Measurements from ENCODE around the gene TOP1. TPM values are rescaled to one million over a fixed set of nuclear protein-coding genes. Genes with fewer than 3 reads are reported as not detected.

The TOP1 gene
- total and polyA plus RNA-seq, 2 of the 4 experiments (the other 2 are of a cell fraction): 14.0 to 21.5 TPM

- peaks cover 2% of the 10 kb centered on the region for H3K36me3 ChIP-seq (ENCODE audit: control insufficient read depth, insufficient read depth, low read length)
- H2AFZ ChIP-seq (replicated peaks; ENCODE audit: low read length, poor library complexity): no peak overlapping the region
- peaks cover 61 to 100% of the 10 kb centered on the region in 2 experiments for H3K79me1 ChIP-seq (ENCODE audit: low read depth in 1 of 2, low read length in 2 of 2)
- no peaks in the 10 kb centered on the region for H3K27me3 ChIP-seq (ENCODE audit: control insufficient read depth, insufficient read depth, low read length)
- no peak overlapping the region for H3K23ac ChIP-seq (ENCODE audit: low read depth, low read length)
- H3K18ac ChIP-seq (ENCODE audit: low read depth, low read length): no peak overlapping the region
- no peak overlapping the region for H2AK5ac ChIP-seq (ENCODE audit: low read depth, low read length)
- dilution Hi-C loops (cut with HindIII; ENCODE audit: low sequenced_read_pairs, unreplicated experiment): no loop called here
- ATAC-seq (ENCODE audit: low read depth) (no peak; the same call in 1 of the 2 replicates), DNase-seq (no peak)
- in situ Hi-C loops (cut with MboI; ENCODE audit: low sequenced_read_pairs): loop anchor here (25.0 kb wide), 1 partner anchor 458 kb away; the partner anchor contains the start of gene CHD6
- no peak overlapping the region for H3K4me2 ChIP-seq (ENCODE audit: low read depth, low read length)
- no peak overlapping the region for H2BK120ac ChIP-seq (ENCODE audit: low read depth, low read length)
- H3K56ac ChIP-seq (ENCODE audit: extremely low read depth, insufficient read depth, low read length): no peak overlapping the region
- H2AK9ac ChIP-seq (replicated peaks; ENCODE audit: low read depth, low read length, poor library complexity): no peak overlapping the region
- BruUV-seq (replicated peaks): no TSS peak
- no peak overlapping the region for H4K5ac ChIP-seq (ENCODE audit: low read depth, low read length)
- H2BK5ac ChIP-seq (ENCODE audit: low read depth, low read length, poor library complexity, severe bottlenecking): no peak overlapping the region
- WGBS, 2 experiments (ENCODE audit: extremely low coverage in 2 of 2, insufficient read length in 1 of 2): no CpG with 5 or more reads among the region's 8 CpGs
- peaks cover 100% of the 10 kb centered on the region for H4K20me1 ChIP-seq (ENCODE audit: insufficient read depth, low read length)
- intact Hi-C loops (cut with micrococcal nuclease): no loop called here
- peaks cover 8% of the 10 kb centered on the region for H3K4me1 ChIP-seq (ENCODE audit: control insufficient read depth, insufficient read depth, low read length)
- H3K9ac ChIP-seq (ENCODE audit: low read depth, low read length): no peak overlapping the region
- H2BK15ac ChIP-seq (ENCODE audit: low read depth, low read length): no peak overlapping the region
- H3K9me1 ChIP-seq (ENCODE audit: insufficient read depth, low read length): peaks cover 72% of the 10 kb centered on the region
- H3K14ac ChIP-seq (replicated peaks; ENCODE audit: low read depth, low read length): no peak overlapping the region
- no peaks in the 10 kb centered on the region for H3K9me3 ChIP-seq (ENCODE audit: control insufficient read depth, insufficient read depth, low read length)
- no peak overlapping the region for H3K27ac ChIP-seq (ENCODE audit: insufficient read depth, low read length)
- no peak overlapping the region for H4K8ac ChIP-seq (ENCODE audit: low read depth in 2 of 2, low read length in 2 of 2)
- H4K91ac ChIP-seq (ENCODE audit: insufficient read depth, low read depth, low read length): no peak overlapping the region
- 0 out of 2 replicates have a peak overlapping the region, but pooled peaks have one; percentile 22 for H3K4ac ChIP-seq (ENCODE audit: low read depth, low read length)
- CTCF ChIA-PET: no interaction called here
- H2BK20ac ChIP-seq (ENCODE audit: low read depth, low read length): no peak overlapping the region
- POLR2A ChIA-PET (ENCODE audit: unreplicated experiment): no interaction called here
- H3K4me3 ChIP-seq (ENCODE audit: insufficient read depth, low read depth, low read length): no peak overlapping the region
- TF ChIP-seq MXI1 (IDR thresholded peaks at IDR 0.05; ENCODE audit: borderline replicate concordance, low read depth, low read length) (no peak), USF2 (IDR thresholded peaks at IDR 0.05; ENCODE audit: low read depth, low read length) (no peak), NFE2L2 (IDR thresholded peaks at IDR 0.05; ENCODE audit: low read depth, low read length) (no peak), RAD21 (IDR thresholded peaks at IDR 0.05; ENCODE audit: low read length) (no peak), ELK1 (IDR thresholded peaks at IDR 0.05; ENCODE audit: borderline replicate concordance, low read depth, low read length) (no peak), SMC3 (IDR thresholded peaks at IDR 0.05; ENCODE audit: low read depth, low read length) (no peak), RCOR1 (IDR thresholded peaks at IDR 0.05; ENCODE audit: insufficient replicate concordance, low read length) (no peak), CEBPB (IDR thresholded peaks at IDR 0.05; ENCODE audit: low read depth, low read length) (no peak), CHD1 (IDR thresholded peaks at IDR 0.05; ENCODE audit: low read depth, low read length) (no peak), RFX5 (IDR thresholded peaks at IDR 0.05; ENCODE audit: low read depth, low read length) (no peak), FOS (IDR thresholded peaks at IDR 0.05; ENCODE audit: low read depth, low read length) (no peak), BHLHE40 (IDR thresholded peaks at IDR 0.05; ENCODE audit: low read depth, low read length) (no peak), POLR2A (IDR thresholded peaks at IDR 0.05; ENCODE audit: low read depth, low read length) (no peak), MAFK (IDR thresholded peaks at IDR 0.05; ENCODE audit: low read depth, low read length) (no peak), MAZ (IDR thresholded peaks at IDR 0.05; ENCODE audit: borderline replicate concordance, low read depth, low read length) (no peak)
- TF ChIP-seq, protein P1, sequence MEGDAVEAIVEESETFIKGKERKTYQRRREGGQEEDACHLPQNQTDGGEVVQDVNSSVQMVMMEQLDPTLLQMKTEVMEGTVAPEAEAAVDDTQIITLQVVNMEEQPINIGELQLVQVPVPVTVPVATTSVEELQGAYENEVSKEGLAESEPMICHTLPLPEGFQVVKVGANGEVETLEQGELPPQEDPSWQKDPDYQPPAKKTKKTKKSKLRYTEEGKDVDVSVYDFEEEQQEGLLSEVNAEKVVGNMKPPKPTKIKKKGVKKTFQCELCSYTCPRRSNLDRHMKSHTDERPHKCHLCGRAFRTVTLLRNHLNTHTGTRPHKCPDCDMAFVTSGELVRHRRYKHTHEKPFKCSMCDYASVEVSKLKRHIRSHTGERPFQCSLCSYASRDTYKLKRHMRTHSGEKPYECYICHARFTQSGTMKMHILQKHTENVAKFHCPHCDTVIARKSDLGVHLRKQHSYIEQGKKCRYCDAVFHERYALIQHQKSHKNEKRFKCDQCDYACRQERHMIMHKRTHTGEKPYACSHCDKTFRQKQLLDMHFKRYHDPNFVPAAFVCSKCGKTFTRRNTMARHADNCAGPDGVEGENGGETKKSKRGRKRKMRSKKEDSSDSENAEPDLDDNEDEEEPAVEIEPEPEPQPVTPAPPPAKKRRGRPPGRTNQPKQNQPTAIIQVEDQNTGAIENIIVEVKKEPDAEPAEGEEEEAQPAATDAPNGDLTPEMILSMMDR (conservative IDR thresholded peaks at IDR 0.05; ENCODE audit: low read depth, low read length): no peak
Measured at GRCh38 chr20:41154436-41155176, 126.0 kb downstream of the TOP1 start.
